ENCODE measurements around the gene ZNF208. TPM values are rescaled to one million over a fixed set of nuclear protein-coding genes. Genes with fewer than 3 reads are reported as not detected.

The ZNF208 gene
- total and polyA plus RNA-seq, 2 of the 13 experiments (the other 11 are each of a cell fraction or from before 2014, with no cell fraction given) = not detected

DNA sequence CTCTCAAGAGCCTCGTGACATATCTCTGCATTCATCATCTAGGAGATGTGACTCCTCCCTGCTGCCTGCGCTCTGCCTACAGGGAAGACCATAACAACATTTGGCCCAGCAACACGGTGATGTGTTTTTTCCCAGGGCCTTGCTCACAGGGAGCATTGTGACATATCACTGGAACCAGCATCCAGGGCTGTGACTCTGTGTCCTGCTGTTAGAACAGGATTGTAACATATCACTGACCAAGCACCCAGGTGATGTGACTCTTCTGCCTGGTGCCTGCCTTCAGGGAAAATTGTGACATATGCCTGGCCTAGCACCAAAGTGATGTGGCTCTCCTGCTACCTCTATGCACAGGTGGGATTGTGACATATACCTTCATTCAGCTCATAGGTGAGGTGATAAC is 95.3 kb downstream of the ZNF208 start (continued):
- TF ChIP-seq, protein P1, sequence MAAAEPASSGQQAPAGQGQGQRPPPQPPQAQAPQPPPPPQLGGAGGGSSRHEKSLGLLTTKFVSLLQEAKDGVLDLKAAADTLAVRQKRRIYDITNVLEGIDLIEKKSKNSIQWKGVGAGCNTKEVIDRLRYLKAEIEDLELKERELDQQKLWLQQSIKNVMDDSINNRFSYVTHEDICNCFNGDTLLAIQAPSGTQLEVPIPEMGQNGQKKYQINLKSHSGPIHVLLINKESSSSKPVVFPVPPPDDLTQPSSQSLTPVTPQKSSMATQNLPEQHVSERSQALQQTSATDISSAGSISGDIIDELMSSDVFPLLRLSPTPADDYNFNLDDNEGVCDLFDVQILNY (CRISPR knock-in tag; conservative IDR thresholded peaks at IDR 0.05) = no peak
- TF ChIP-seq NR3C1 (CRISPR knock-in tag; IDR thresholded peaks at IDR 0.05) = no peak
- no peak for TF ChIP-seq PLRG1 (conservative IDR thresholded peaks at IDR 0.05)

DNA sequence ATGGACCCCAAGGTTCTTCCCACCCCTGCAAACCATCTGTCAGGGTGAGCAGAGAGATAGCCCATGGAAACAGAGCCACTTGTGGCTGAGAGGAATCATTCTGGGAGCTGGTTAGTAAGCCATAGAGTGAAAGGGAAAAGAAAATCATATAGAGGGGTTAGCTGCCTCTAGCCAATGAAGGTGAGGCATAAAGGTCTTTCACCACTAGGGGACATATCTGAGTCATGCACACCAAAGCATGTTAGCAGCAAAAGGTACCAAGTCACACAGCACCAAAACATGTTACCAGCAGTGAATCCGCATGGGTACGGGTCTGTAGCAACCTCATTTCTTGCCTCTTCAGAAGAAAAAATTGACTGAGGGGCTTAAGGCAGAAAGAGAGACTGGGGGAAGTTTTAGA is 98.1 kb downstream of the ZNF208 start:
- Histone ChIP-seq H3K4me2 (ENCODE audit: low read depth, low read length) (no peak overlapping the region), H3K4me3 (replicated peaks in 1 of 3; ENCODE audit: insufficient read depth in 1 of 3, low read depth in 2 of 3, low read length in 3 of 3) (no peak overlapping the region), H3K9me3 (ENCODE audit: low read length) (peaks cover 94% of the 10 kb centered on the region), H3K4me1 (ENCODE audit: insufficient read depth, low read length) (no peaks in the 10 kb centered on the region), H3K79me2 (ENCODE audit: insufficient read depth, low read length) (no peaks in the 10 kb centered on the region), H2AFZ (ENCODE audit: low read length) (no peak overlapping the region), H3K27me3 (ENCODE audit: control insufficient read depth in 1 of 2, insufficient read depth in 2 of 2, low read length in 2 of 2) (no peaks in the 10 kb centered on the region), H4K20me1 (ENCODE audit: insufficient read depth, low read length) (no peaks in the 10 kb centered on the region), H3K9ac (ENCODE audit: insufficient read depth, low read depth, low read length) (no peak overlapping the region), H3K36me3 (replicated peaks in 1 of 2; ENCODE audit: control insufficient read depth in 1 of 2, insufficient read depth in 2 of 2, low read length in 2 of 2) (no peaks in the 10 kb centered on the region), H3K27ac (ENCODE audit: extremely low read length, insufficient read depth, low read length) (no peak overlapping the region)
- no peak for DNase-seq (ENCODE audit: low spot score)
- no peak for FAIRE-seq
- ATAC-seq = no peak
- ChIA-PET POLR2A (no interaction called here), CTCF (ENCODE audit: low intra/inter-chr PET ratio, low total read pairs) (no interaction called here)
- BruUV-seq (replicated peaks) = no TSS peak
- intact Hi-C loops (cut with micrococcal nuclease; ENCODE audit: unreplicated experiment) (no loop called here), in situ Hi-C loops (cut with HindIII; ENCODE audit: extremely low pct_ligation_motif_present, low pct_unique_long_range_greater_than_20kb) (no loop called here)
- 47% methylated on average over 2 of the region's 2 CpGs for WGBS (ENCODE audit: low lambda C conversion rate)
- TF ChIP-seq, protein P2, sequence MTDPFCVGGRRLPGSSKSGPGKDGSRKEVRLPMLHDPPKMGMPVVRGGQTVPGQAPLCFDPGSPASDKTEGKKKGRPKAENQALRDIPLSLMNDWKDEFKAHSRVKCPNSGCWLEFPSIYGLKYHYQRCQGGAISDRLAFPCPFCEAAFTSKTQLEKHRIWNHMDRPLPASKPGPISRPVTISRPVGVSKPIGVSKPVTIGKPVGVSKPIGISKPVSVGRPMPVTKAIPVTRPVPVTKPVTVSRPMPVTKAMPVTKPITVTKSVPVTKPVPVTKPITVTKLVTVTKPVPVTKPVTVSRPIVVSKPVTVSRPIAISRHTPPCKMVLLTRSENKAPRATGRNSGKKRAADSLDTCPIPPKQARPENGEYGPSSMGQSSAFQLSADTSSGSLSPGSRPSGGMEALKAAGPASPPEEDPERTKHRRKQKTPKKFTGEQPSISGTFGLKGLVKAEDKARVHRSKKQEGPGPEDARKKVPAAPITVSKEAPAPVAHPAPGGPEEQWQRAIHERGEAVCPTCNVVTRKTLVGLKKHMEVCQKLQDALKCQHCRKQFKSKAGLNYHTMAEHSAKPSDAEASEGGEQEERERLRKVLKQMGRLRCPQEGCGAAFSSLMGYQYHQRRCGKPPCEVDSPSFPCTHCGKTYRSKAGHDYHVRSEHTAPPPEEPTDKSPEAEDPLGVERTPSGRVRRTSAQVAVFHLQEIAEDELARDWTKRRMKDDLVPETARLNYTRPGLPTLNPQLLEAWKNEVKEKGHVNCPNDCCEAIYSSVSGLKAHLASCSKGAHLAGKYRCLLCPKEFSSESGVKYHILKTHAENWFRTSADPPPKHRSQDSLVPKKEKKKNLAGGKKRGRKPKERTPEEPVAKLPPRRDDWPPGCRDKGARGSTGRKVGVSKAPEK (CRISPR knock-in tag; IDR thresholded peaks at IDR 0.05; ENCODE audit: borderline replicate concordance) = no peak
- TF ChIP-seq GLI4 (CRISPR knock-in tag; IDR thresholded peaks at IDR 0.05; ENCODE audit: borderline replicate concordance) (no peak), ZNF792 (CRISPR knock-in tag; IDR thresholded peaks at IDR 0.05) (no peak), TBX3 (IDR thresholded peaks at IDR 0.05; ENCODE audit: borderline replicate concordance) (no peak), SP4 (CRISPR knock-in tag; IDR thresholded peaks at IDR 0.05) (no peak), ZNF564 (CRISPR knock-in tag; IDR thresholded peaks at IDR 0.05) (no peak), EEA1 (CRISPR knock-in tag; IDR thresholded peaks at IDR 0.05; ENCODE audit: borderline replicate concordance) (no peak)
- TF ChIP-seq, protein P3, sequence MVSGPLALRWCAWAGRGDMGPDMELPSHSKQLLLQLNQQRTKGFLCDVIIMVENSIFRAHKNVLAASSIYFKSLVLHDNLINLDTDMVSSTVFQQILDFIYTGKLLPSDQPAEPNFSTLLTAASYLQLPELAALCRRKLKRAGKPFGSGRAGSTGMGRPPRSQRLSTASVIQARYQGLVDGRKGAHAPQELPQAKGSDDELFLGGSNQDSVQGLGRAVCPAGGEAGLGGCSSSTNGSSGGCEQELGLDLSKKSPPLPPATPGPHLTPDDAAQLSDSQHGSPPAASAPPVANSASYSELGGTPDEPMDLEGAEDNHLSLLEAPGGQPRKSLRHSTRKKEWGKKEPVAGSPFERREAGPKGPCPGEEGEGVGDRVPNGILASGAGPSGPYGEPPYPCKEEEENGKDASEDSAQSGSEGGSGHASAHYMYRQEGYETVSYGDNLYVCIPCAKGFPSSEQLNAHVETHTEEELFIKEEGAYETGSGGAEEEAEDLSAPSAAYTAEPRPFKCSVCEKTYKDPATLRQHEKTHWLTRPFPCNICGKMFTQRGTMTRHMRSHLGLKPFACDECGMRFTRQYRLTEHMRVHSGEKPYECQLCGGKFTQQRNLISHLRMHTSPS (CRISPR knock-in tag; IDR thresholded peaks at IDR 0.05; ENCODE audit: low read depth) = no peak
- TF ChIP-seq, protein P4, sequence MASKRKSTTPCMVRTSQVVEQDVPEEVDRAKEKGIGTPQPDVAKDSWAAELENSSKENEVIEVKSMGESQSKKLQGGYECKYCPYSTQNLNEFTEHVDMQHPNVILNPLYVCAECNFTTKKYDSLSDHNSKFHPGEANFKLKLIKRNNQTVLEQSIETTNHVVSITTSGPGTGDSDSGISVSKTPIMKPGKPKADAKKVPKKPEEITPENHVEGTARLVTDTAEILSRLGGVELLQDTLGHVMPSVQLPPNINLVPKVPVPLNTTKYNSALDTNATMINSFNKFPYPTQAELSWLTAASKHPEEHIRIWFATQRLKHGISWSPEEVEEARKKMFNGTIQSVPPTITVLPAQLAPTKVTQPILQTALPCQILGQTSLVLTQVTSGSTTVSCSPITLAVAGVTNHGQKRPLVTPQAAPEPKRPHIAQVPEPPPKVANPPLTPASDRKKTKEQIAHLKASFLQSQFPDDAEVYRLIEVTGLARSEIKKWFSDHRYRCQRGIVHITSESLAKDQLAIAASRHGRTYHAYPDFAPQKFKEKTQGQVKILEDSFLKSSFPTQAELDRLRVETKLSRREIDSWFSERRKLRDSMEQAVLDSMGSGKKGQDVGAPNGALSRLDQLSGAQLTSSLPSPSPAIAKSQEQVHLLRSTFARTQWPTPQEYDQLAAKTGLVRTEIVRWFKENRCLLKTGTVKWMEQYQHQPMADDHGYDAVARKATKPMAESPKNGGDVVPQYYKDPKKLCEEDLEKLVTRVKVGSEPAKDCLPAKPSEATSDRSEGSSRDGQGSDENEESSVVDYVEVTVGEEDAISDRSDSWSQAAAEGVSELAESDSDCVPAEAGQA (IDR thresholded peaks at IDR 0.05; ENCODE audit: low read depth) = no peak
- TF ChIP-seq, protein P4 (CRISPR knock-in tag; IDR thresholded peaks at IDR 0.05; ENCODE audit: borderline replicate concordance) = no peak

Measured in HepG2 (cell line).